ENCODE results near the gene STC2.
"Not testable (repeated sequence)": the region's sequence is repeated elsewhere in the genome, so short reads cannot be mapped to it uniquely, and the experiment has no call there.

STC2 gene

GRCh38 chr5:173298213-173298926, 29.8 kb downstream of the STC2 start:
- Mint-ChIP-seq H3K9me3 (no peaks in the 10 kb centered on the region), H3K4me3 (no peak overlapping the region), H3K4me1 (ENCODE audit: low read depth) (peaks cover 12% of the 10 kb centered on the region), H3K27me3 (peaks cover 58% of the 10 kb centered on the region), H3K36me3 (ENCODE audit: low read depth) (no peaks in the 10 kb centered on the region), H3K27ac (no peak overlapping the region)
- no peak for DNase-seq

- no peak for DNase-seq
- Mint-ChIP-seq H3K4me3 (no peak overlapping the region), H3K9me3 (no peaks in the 10 kb centered on the region), H3K4me1 (ENCODE audit: low read depth) (peaks cover 12% of the 10 kb centered on the region), H3K27me3 (peaks cover 57% of the 10 kb centered on the region), H3K36me3 (ENCODE audit: low read depth) (no peaks in the 10 kb centered on the region), H3K27ac (no peak overlapping the region)
These were observed 30.4 kb downstream of the STC2 start for GRCh38 chr5:173297813-173298212.

GRCh38 chr5:173296737-173297676, 31.2 kb downstream of the STC2 start:
- Mint-ChIP-seq H3K9me3 (no peaks in the 10 kb centered on the region), H3K27ac (no peak overlapping the region), H3K36me3 (ENCODE audit: low read depth) (no peaks in the 10 kb centered on the region), H3K4me3 (no peak overlapping the region), H3K27me3 (peaks cover 58% of the 10 kb centered on the region), H3K4me1 (ENCODE audit: low read depth) (peaks cover 12% of the 10 kb centered on the region)
- no peak for DNase-seq

GRCh38 chr5:173295796-173296195, 32.4 kb downstream of the STC2 start:
- Mint-ChIP-seq H3K4me3 (no peak overlapping the region), H3K27ac (no peak overlapping the region), H3K4me1 (ENCODE audit: low read depth) (peaks cover 12% of the 10 kb centered on the region), H3K9me3 (no peaks in the 10 kb centered on the region), H3K27me3 (peaks cover 66% of the 10 kb centered on the region), H3K36me3 (ENCODE audit: low read depth) (no peaks in the 10 kb centered on the region)
- no peak for DNase-seq

GRCh38 chr5:173294673-173295320, 33.4 kb downstream of the STC2 start:
- Mint-ChIP-seq H3K9me3 (no peaks in the 10 kb centered on the region), H3K4me3 (no peak overlapping the region), H3K27me3 (peaks cover 73% of the 10 kb centered on the region), H3K27ac (no peak overlapping the region), H3K36me3 (ENCODE audit: low read depth) (no peaks in the 10 kb centered on the region), H3K4me1 (ENCODE audit: low read depth) (peaks cover 12% of the 10 kb centered on the region)
- DNase-seq, result no peak

GRCh38 chr5:173293817-173294672, 34.2 kb downstream of the STC2 start:
- H3K9me3 Mint-ChIP-seq, result no peaks in the 10 kb centered on the region
- H3K4me1 Mint-ChIP-seq (ENCODE audit: low read depth), result peaks cover 12% of the 10 kb centered on the region
- H3K36me3 Mint-ChIP-seq (ENCODE audit: low read depth), result no peaks in the 10 kb centered on the region
- H3K27me3 Mint-ChIP-seq, result peaks cover 72% of the 10 kb centered on the region
- H3K27ac Mint-ChIP-seq, result no peak overlapping the region
- peak; percentile 81 for DNase-seq
- H3K4me3 Mint-ChIP-seq, result no peak overlapping the region

- Mint-ChIP-seq H3K4me1 (ENCODE audit: low read depth) (peaks cover 18% of the 10 kb centered on the region), H3K27me3 (peaks cover 77% of the 10 kb centered on the region), H3K4me3 (no peak overlapping the region), H3K36me3 (ENCODE audit: low read depth) (no peaks in the 10 kb centered on the region), H3K9me3 (no peaks in the 10 kb centered on the region), H3K27ac (no peak overlapping the region)
- DNase-seq, result no peak
These were observed 36.2 kb downstream of the STC2 start for GRCh38 chr5:173291722-173292658.

GRCh38 chr5:173290477-173291131, 37.6 kb downstream of the STC2 start:
- DNase-seq, result no peak
- H3K4me1 Mint-ChIP-seq (ENCODE audit: low read depth), result peaks cover 18% of the 10 kb centered on the region
- peaks cover 82% of the 10 kb centered on the region for H3K27me3 Mint-ChIP-seq
- H3K27ac Mint-ChIP-seq, result no peak overlapping the region
- H3K4me3 Mint-ChIP-seq, result no peak overlapping the region
- no peaks in the 10 kb centered on the region for H3K9me3 Mint-ChIP-seq
- no peaks in the 10 kb centered on the region for H3K36me3 Mint-ChIP-seq (ENCODE audit: low read depth)

GRCh38 chr5:173289372-173289771, 38.8 kb downstream of the STC2 start:
- Mint-ChIP-seq H3K9me3 (no peaks in the 10 kb centered on the region), H3K27me3 (peaks cover 84% of the 10 kb centered on the region), H3K4me3 (no peak overlapping the region), H3K27ac (no peak overlapping the region), H3K36me3 (ENCODE audit: low read depth) (no peaks in the 10 kb centered on the region), H3K4me1 (ENCODE audit: low read depth) (peaks cover 14% of the 10 kb centered on the region)
- no peak for DNase-seq

GRCh38 chr5:173288632-173289031, 39.6 kb downstream of the STC2 start:
- H3K4me1 Mint-ChIP-seq (ENCODE audit: low read depth), result peaks cover 11% of the 10 kb centered on the region
- H3K27ac Mint-ChIP-seq, result no peak overlapping the region
- H3K9me3 Mint-ChIP-seq, result no peaks in the 10 kb centered on the region
- no peaks in the 10 kb centered on the region for H3K36me3 Mint-ChIP-seq (ENCODE audit: low read depth)
- H3K4me3 Mint-ChIP-seq, result no peak overlapping the region
- DNase-seq, result no peak
- H3K27me3 Mint-ChIP-seq, result peaks cover 81% of the 10 kb centered on the region

- Mint-ChIP-seq H3K36me3 (ENCODE audit: low read depth) (no peaks in the 10 kb centered on the region), H3K4me3 (no peak overlapping the region), H3K4me1 (ENCODE audit: low read depth) (peaks cover 16% of the 10 kb centered on the region), H3K27ac (no peak overlapping the region), H3K9me3 (no peaks in the 10 kb centered on the region), H3K27me3 (peaks cover 85% of the 10 kb centered on the region)
- DNase-seq, result no peak
These were observed 41.1 kb downstream of the STC2 start for GRCh38 chr5:173287086-173287485.

- not testable (repeated sequence) for H3K9me3 Mint-ChIP-seq; H3K27ac Mint-ChIP-seq; H3K36me3 Mint-ChIP-seq (ENCODE audit: low read depth); H3K4me3 Mint-ChIP-seq; DNase-seq
- Mint-ChIP-seq H3K4me1 (ENCODE audit: low read depth) (peaks cover 16% of the 10 kb centered on the region), H3K27me3 (peaks cover 77% of the 10 kb centered on the region)
These were observed 43.8 kb downstream of the STC2 start for GRCh38 chr5:173284343-173284958.

All from activated T-cell treated with anti-CD3 and anti-CD28 coated beads, Interleukin-2, amount 50 U/mL, for 24 hours (primary cell).